Keratinocyte (primary cell): ENCODE data around the gene NEGR1. TPM values are rescaled to one million over a fixed set of nuclear protein-coding genes. Genes with fewer than 3 reads are reported as not detected.

Experiments used
- DNase-seq: peaks from one replicate; pipeline ENCODE4 v3.0.0-alpha.2; 2011; ENCODE audit warnings: low read depth, missing footprints, low spot score
- FAIRE-seq: peaks from 2 replicates; lab custom pipeline; 2011; peaks lifted over from hg19 to GRCh38; lab: Jason Lieb, UNC
- H2AFZ ChIP-seq: 2 replicates; pipeline ENCODE4 v1.6.0; 2012; ENCODE audit warnings: low read length, control low read depth, inconsistent platforms; ENCODE audit not compliant: control insufficient read depth
- H3K27ac ChIP-seq: 2 replicates; pipeline ENCODE4 v1.5.1; 2011; ENCODE audit warnings: low read length; ENCODE audit not compliant: control insufficient read depth, insufficient read depth
- H3K27me3 ChIP-seq: 3 replicates; pipeline ENCODE4 v1.6.0; 2011; ENCODE audit warnings: low read length; ENCODE audit not compliant: control insufficient read depth, insufficient read depth; ENCODE audit errors: extremely low read depth
- H3K36me3 ChIP-seq, 2 experiments: 2 replicates in 1 of 2; 3 replicates in 1 of 2; pipeline ENCODE4 v1.5.1; 2011; ENCODE audit warnings: low read length in 2 of 2, mild to moderate bottlenecking in 1 of 2; ENCODE audit not compliant: control insufficient read depth in 2 of 2, insufficient read depth in 2 of 2; ENCODE audit errors: extremely low read depth in 1 of 2
- H3K4me1 ChIP-seq: 3 replicates; pipeline ENCODE4 v1.5.1; 2011; ENCODE audit warnings: low read length; ENCODE audit not compliant: control insufficient read depth, insufficient read depth; ENCODE audit errors: extremely low read depth
- H3K4me2 ChIP-seq: 3 replicates; pipeline ENCODE4 v1.6.0; 2011; ENCODE audit warnings: low read depth, low read length; ENCODE audit not compliant: control insufficient read depth, insufficient read depth; ENCODE audit errors: extremely low read depth
- H3K4me3 ChIP-seq, 3 experiments: fragments of 200-600 bp in 1 of 3; sonication (generic) in 1 of 3; 2 replicates in 2 of 3; 3 replicates in 1 of 3; pipeline ENCODE4 v1.5.1; 2011 to 2016; ENCODE audit warnings: low read length in 3 of 3, mild to moderate bottlenecking in 3 of 3, control low read depth in 2 of 3, inconsistent platforms in 1 of 3, low read depth in 1 of 3, mixed read lengths in 1 of 3, mixed run types in 1 of 3, moderate library complexity in 1 of 3; ENCODE audit not compliant: control insufficient read depth in 2 of 3, insufficient read depth in 2 of 3; ENCODE audit errors: extremely low read depth in 1 of 3
- H3K79me2 ChIP-seq: 2 replicates; pipeline ENCODE4 v1.6.0; 2012; ENCODE audit warnings: low read length; ENCODE audit not compliant: control insufficient read depth, insufficient read depth
- H3K9ac ChIP-seq: 3 replicates; pipeline ENCODE4 v1.6.0; 2011; ENCODE audit warnings: low read length; ENCODE audit not compliant: control insufficient read depth, insufficient read depth; ENCODE audit errors: extremely low read depth
- H3K9me1 ChIP-seq: 3 replicates; pipeline ENCODE4 v1.6.0; 2011; ENCODE audit warnings: low read length; ENCODE audit not compliant: control insufficient read depth, insufficient read depth; ENCODE audit errors: extremely low read depth
- H3K9me3 ChIP-seq: 2 replicates; pipeline ENCODE4 v1.5.1; 2012; ENCODE audit warnings: low read depth, low read length; ENCODE audit not compliant: control insufficient read depth
- H4K20me1 ChIP-seq: 3 replicates; pipeline ENCODE4 v1.6.0; 2011; ENCODE audit warnings: low read length; ENCODE audit not compliant: control insufficient read depth, insufficient read depth; ENCODE audit errors: extremely low read depth
- EZH2 ChIP-seq: IDR thresholded peaks from one replicate; pipeline ENCODE4 v1.6.1; 2012; ENCODE audit warnings: inconsistent platforms, mild to moderate bottlenecking, low read length, moderate library complexity
- dilution Hi-C: fragments of 300-500 bp; cut with MboI; formaldehyde crosslinking; loops from one replicate; pipeline ENCODE4 v1.7.0; 2020; ENCODE audit warnings: low sequenced_read_pairs; ENCODE audit not compliant: extremely low pct_ligation_motif_present
- polyA plus RNA-seq, 5 experiments: library from polyadenylated mRNA; depleted of rRNA in 3 of 5; stranded (reverse) in 3 of 5; stranded (forward) in 1 of 5; unstranded in 1 of 5; fragments of >200 nt; gene quantifications; 1 replicate in 1 of 5; 2 replicates in 3 of 5; 3 replicates in 1 of 5; pipeline versions ENCODE4 v1.2.1 to v1.2.3, GENCODE V29; 2011 to 2012; ENCODE audit warnings: missing spikeins in 2 of 5, low read depth in 1 of 5, low replicate concordance in 1 of 5
- TF ChIP-seq, protein P1 (sequence below), 3 experiments: IDR thresholded peaks in 1 of 3; conservative IDR thresholded peaks in 1 of 3; optimal IDR thresholded peaks in 1 of 3; 2 replicates in 2 of 3; 3 replicates in 1 of 3; pipeline versions ENCODE3 to v1.5.1; 2011; ENCODE audit warnings: low read length in 3 of 3, mild to moderate bottlenecking in 3 of 3, moderate library complexity in 2 of 3, control low read depth in 1 of 3, inconsistent platforms in 1 of 3; ENCODE audit not compliant: insufficient read depth in 2 of 3; ENCODE audit errors: extremely low read depth in 1 of 3

NEGR1 gene
- polyA plus RNA-seq, 1 donor (not counting 4 experiments of a cell fraction or from before 2014, with no cell fraction given) = 1.6 TPM

DNA sequence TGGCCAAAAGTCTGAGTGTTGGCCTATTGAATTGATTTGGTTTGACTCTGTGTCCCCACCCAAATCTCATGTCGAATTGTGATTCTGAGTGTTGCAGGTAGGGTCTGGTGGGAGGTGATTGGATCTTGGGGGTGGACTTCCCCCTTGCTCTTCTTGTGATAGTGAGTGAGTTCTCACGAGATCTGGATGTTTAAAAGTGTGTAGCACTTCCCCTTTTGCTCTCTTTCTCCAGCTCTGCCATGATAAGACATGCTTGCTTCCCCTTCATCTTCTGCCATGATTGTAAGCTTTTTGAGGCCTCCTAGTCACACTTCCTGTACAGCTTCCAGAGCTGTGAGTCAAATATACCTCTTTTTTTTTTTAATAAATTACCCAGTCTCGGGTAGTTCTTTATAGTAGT is 904.5 kb downstream of the NEGR1 start:
- dilution Hi-C loops = no loop called here
- Histone ChIP-seq H3K9ac (no peak overlapping the region), H4K20me1 (no peaks in the 10 kb centered on the region), H3K4me1 (no peaks in the 10 kb centered on the region), H3K4me3 (no peak overlapping the region), H3K79me2 (no peaks in the 10 kb centered on the region), H3K9me1 (no peaks in the 10 kb centered on the region), H3K4me2 (no peak overlapping the region), H3K36me3 (no peaks in the 10 kb centered on the region), H3K27ac (no peak overlapping the region), H3K27me3 (no peaks in the 10 kb centered on the region), H3K9me3 (no peaks in the 10 kb centered on the region), H2AFZ (no peak overlapping the region)
- DNase-seq (no peak), FAIRE-seq (no peak)
- TF ChIP-seq, protein P1, sequence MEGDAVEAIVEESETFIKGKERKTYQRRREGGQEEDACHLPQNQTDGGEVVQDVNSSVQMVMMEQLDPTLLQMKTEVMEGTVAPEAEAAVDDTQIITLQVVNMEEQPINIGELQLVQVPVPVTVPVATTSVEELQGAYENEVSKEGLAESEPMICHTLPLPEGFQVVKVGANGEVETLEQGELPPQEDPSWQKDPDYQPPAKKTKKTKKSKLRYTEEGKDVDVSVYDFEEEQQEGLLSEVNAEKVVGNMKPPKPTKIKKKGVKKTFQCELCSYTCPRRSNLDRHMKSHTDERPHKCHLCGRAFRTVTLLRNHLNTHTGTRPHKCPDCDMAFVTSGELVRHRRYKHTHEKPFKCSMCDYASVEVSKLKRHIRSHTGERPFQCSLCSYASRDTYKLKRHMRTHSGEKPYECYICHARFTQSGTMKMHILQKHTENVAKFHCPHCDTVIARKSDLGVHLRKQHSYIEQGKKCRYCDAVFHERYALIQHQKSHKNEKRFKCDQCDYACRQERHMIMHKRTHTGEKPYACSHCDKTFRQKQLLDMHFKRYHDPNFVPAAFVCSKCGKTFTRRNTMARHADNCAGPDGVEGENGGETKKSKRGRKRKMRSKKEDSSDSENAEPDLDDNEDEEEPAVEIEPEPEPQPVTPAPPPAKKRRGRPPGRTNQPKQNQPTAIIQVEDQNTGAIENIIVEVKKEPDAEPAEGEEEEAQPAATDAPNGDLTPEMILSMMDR (optimal IDR thresholded peaks at IDR 0.05 in 1 of 3, IDR thresholded peaks at IDR 0.05 in 1 of 3, conservative IDR thresholded peaks at IDR 0.05 in 1 of 3; ENCODE audit: extremely low read depth in 1 of 3, insufficient read depth in 2 of 3, low read length in 3 of 3) = no peak
- TF ChIP-seq EZH2 = no peak

DNA sequence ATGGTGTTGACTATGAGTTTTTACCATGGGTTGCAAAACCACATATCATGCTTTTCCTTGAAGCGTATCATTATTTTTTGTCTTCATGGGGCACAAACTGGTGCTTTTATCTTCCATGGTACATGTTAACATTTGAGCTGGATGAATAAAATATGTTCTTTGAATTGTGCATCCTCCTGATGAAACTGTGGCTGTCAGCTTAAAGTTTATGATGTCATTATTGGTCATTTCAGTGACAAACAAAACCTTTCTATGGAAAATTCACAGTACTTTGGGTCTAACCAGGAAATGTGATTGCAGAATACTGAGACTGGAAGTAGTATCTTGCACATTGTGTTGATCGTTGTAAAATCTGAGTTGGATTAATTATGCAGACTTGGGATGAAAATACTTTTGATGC is 909.8 kb downstream of the NEGR1 start:
- no peaks in the 10 kb centered on the region for H3K4me1 ChIP-seq
- H3K27me3 ChIP-seq = no peaks in the 10 kb centered on the region
- H4K20me1 ChIP-seq = no peaks in the 10 kb centered on the region
- H3K27ac ChIP-seq = no peak overlapping the region
- no peaks in the 10 kb centered on the region for H3K9me3 ChIP-seq
- DNase-seq (no peak), FAIRE-seq (no peak)
- no peak overlapping the region for H2AFZ ChIP-seq
- H3K4me2 ChIP-seq = no peak overlapping the region
- no peak overlapping the region for H3K4me3 ChIP-seq
- TF ChIP-seq, protein P1 (optimal IDR thresholded peaks at IDR 0.05 in 1 of 3, IDR thresholded peaks at IDR 0.05 in 1 of 3, conservative IDR thresholded peaks at IDR 0.05 in 1 of 3; ENCODE audit: extremely low read depth in 1 of 3, insufficient read depth in 2 of 3, low read length in 3 of 3) = no peak
- TF ChIP-seq EZH2 = no peak
- dilution Hi-C loops = no loop called here
- H3K9me1 ChIP-seq = no peaks in the 10 kb centered on the region
- H3K79me2 ChIP-seq = no peaks in the 10 kb centered on the region
- H3K9ac ChIP-seq = no peak overlapping the region
- H3K36me3 ChIP-seq = no peaks in the 10 kb centered on the region
